ENCODE data around the gene TRPC4. TPM values are rescaled to one million over a fixed set of nuclear protein-coding genes. Genes with fewer than 3 reads are reported as not detected.

The TRPC4 gene
- total RNA-seq, 1 experiment from 2014 or later = 0.22 TPM

- H3K4me1 ChIP-seq (ENCODE audit: insufficient read depth, low read length) = peaks cover 7% of the 10 kb centered on the region
- no peaks in the 10 kb centered on the region for H3K9me3 ChIP-seq (ENCODE audit: low read length)
- CTCF ChIA-PET = no interaction called here
- H3F3A ChIP-seq (ENCODE audit: low read length, unreplicated experiment) = no peaks in the 10 kb centered on the region
- no peaks in the 10 kb centered on the region for H3K27me3 ChIP-seq (ENCODE audit: low read length)
- no peak overlapping the region for H3K4me2 ChIP-seq (ENCODE audit: low read length)
- BruUV-seq (replicated peaks) = no TSS peak
- H3K9ac ChIP-seq (ENCODE audit: low read length) = no peak overlapping the region
- POLR2A ChIA-PET (ENCODE audit: unreplicated experiment) = no interaction called here
- H2AFZ ChIP-seq (ENCODE audit: low read length) = no peak overlapping the region
- DNase-seq (no peak), ATAC-seq (no peak)
- no peak overlapping the region for H3K4me3 ChIP-seq (ENCODE audit: low read length)
- TF ChIP-seq CTCF (conservative IDR thresholded peaks at IDR 0.05; ENCODE audit: low read depth, low read length) = no peak
- no peak for TF ChIP-seq EZH2phosphoT487 (IDR thresholded peaks at IDR 0.05; ENCODE audit: borderline replicate concordance, low read length)
- no peak for TF ChIP-seq EZH2 (IDR thresholded peaks at IDR 0.05; ENCODE audit: low read length, unreplicated experiment)
- intact Hi-C loops (cut with micrococcal nuclease) = no loop called here
- no peaks in the 10 kb centered on the region for H3K9me2 ChIP-seq (replicated peaks; ENCODE audit: low read length)
- H3K36me3 ChIP-seq (ENCODE audit: low read depth, low read length) = no peaks in the 10 kb centered on the region
- H4K20me1 ChIP-seq (ENCODE audit: low read length) = no peaks in the 10 kb centered on the region
- no peaks in the 10 kb centered on the region for H3K79me2 ChIP-seq (ENCODE audit: low read length)
- no peak overlapping the region for H3K27ac ChIP-seq (ENCODE audit: low read length)
Observed at GRCh38 chr13:37662624-37663023, 206.9 kb downstream of the TRPC4 start.

GRCh38 chr13:37657956-37658355, 211.6 kb downstream of the TRPC4 start:
- ChIA-PET CTCF (no interaction called here), POLR2A (ENCODE audit: unreplicated experiment) (no interaction called here)

More at GRCh38 chr13:37657956-37658355, 211.6 kb downstream of the TRPC4 start:
- H3F3A ChIP-seq (ENCODE audit: low read length, unreplicated experiment) = peaks cover 4% of the 10 kb centered on the region
- H3K4me2 ChIP-seq (ENCODE audit: low read length) = peak overlapping the region; percentile 70; the same call in 1 of the 2 replicates
- BruUV-seq (replicated peaks) = no TSS peak
- no peaks in the 10 kb centered on the region for H3K27me3 ChIP-seq (ENCODE audit: low read length)
- H3K4me3 ChIP-seq (ENCODE audit: low read length) = no peak overlapping the region
- peak overlapping the region; percentile 97 for H3K27ac ChIP-seq (ENCODE audit: low read length)
- H3K9me2 ChIP-seq (replicated peaks; ENCODE audit: low read length) = no peaks in the 10 kb centered on the region
- intact Hi-C loops (cut with micrococcal nuclease) = no loop called here
- peak overlapping the region; percentile 26; the same call in 1 of the 2 replicates for H3K9ac ChIP-seq (ENCODE audit: low read length)
- H3K4me1 ChIP-seq (ENCODE audit: insufficient read depth, low read length) = peaks cover 30% of the 10 kb centered on the region
- H3K9me3 ChIP-seq (ENCODE audit: low read length) = no peaks in the 10 kb centered on the region
- H2AFZ ChIP-seq (ENCODE audit: low read length) = no peak overlapping the region
- no peaks in the 10 kb centered on the region for H3K36me3 ChIP-seq (ENCODE audit: low read depth, low read length)
- H3K79me2 ChIP-seq (ENCODE audit: low read length) = no peaks in the 10 kb centered on the region
- DNase-seq = no peak
- TF ChIP-seq EZH2 (IDR thresholded peaks at IDR 0.05; ENCODE audit: low read length, unreplicated experiment) (no peak), EZH2phosphoT487 (IDR thresholded peaks at IDR 0.05; ENCODE audit: borderline replicate concordance, low read length) (no peak), CTCF (conservative IDR thresholded peaks at IDR 0.05; ENCODE audit: low read depth, low read length) (no peak)
- ATAC-seq = no peak
- no peaks in the 10 kb centered on the region for H4K20me1 ChIP-seq (ENCODE audit: low read length)
